Loucy (cell line): ENCODE results near the gene SRP19.

Experiments
- EZH2phosphoT487 ChIP-seq: fragments of 200-600 bp; IDR thresholded peaks from 2 replicates; pipeline ENCODE4 v1.6.1; 2018; ENCODE audit warnings: antibody characterized with exemption, mild to moderate bottlenecking, moderate library complexity, borderline replicate concordance
- TF ChIP-seq, protein P1 (sequence below): fragments of 200-600 bp; sonication (generic); conservative IDR thresholded peaks from 2 replicates; pipeline ENCODE4 v1.5.1; 2014; ENCODE audit warnings: mild to moderate bottlenecking, antibody characterized with exemption, low read length

DNA sequence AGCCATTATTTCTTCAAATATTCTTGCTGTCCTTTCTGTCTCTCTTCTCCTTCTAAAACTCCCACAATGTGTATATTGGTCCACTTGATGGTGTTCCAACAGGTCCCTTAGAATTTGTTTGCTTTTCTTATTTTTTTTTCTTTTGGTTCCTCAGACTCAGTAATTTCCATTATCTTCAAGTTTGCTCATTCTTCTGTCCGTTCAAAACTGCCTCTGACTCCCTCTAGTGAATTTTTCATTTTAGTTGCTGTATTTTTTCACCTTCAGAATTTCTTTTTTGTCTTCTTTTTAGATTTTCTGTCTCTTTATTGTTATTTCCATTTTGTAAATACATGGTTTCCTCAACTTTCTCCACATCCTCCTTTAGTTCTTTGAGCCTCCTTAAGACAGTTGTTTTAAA, 6.4 kb upstream of the SRP19 start:
- TF ChIP-seq, protein P1, sequence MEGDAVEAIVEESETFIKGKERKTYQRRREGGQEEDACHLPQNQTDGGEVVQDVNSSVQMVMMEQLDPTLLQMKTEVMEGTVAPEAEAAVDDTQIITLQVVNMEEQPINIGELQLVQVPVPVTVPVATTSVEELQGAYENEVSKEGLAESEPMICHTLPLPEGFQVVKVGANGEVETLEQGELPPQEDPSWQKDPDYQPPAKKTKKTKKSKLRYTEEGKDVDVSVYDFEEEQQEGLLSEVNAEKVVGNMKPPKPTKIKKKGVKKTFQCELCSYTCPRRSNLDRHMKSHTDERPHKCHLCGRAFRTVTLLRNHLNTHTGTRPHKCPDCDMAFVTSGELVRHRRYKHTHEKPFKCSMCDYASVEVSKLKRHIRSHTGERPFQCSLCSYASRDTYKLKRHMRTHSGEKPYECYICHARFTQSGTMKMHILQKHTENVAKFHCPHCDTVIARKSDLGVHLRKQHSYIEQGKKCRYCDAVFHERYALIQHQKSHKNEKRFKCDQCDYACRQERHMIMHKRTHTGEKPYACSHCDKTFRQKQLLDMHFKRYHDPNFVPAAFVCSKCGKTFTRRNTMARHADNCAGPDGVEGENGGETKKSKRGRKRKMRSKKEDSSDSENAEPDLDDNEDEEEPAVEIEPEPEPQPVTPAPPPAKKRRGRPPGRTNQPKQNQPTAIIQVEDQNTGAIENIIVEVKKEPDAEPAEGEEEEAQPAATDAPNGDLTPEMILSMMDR = no peak
- no peak for TF ChIP-seq EZH2phosphoT487
